ENCODE data around the gene ITGB3. TPM values are rescaled to one million over a fixed set of nuclear protein-coding genes. Genes with fewer than 3 reads are reported as not detected.
A peak's percentile ranks its signal among the peaks of the same experiment; 100 is the strongest.

The ITGB3 gene
- total and polyA plus RNA-seq, 9 of the 15 experiments (the other 6 are each of a cell fraction or from before 2014, with no cell fraction given) = 0.08 to 2.6 (median 0.62) TPM; not detected in 1

DNA sequence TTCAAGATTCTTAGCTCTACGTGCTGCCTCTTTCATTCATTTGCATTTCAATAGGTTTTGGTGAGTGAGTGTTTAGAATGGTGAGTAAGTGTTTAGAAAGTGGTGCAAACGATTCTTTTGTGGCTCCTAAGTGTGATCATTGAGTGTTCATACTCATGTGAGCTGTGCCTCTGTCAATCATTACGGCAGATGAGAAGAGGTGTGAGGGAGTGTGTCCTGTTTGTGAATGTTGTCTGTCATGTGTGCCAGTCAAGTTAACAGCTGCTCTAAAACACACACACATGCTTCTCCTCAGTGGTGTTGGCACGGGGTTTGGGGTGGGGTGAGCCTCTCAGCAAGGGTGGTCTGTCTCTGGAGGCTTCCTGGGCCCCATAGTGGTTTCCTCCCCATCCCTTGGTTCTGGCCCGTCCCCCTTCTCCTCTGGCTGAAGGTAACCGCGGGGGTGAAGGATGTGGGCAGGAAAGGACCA, 33.1 kb upstream of the ITGB3 start:
- H3K9me3 ChIP-seq (replicated peaks; ENCODE audit: control insufficient read depth, insufficient read depth, low read depth, low read length) = peaks cover 24% of the 10 kb centered on the region
- no peak for DNase-seq (ENCODE audit: extremely low read depth in 1 of 4, low spot score in 3 of 4)
- H2AFZ ChIP-seq (ENCODE audit: low read depth, low read length) = no peak overlapping the region
- ChIA-PET CTCF (ENCODE audit: low intra/inter-chr PET ratio) (no interaction called here), POLR2A (interaction anchor here (0.6 to 2.4 kb wide), 3 partner anchors 11 to 197 kb away, joined by 3 to 26 read pairs (median 5); partner anchors contain the start of gene MYL4)
- FAIRE-seq = no peak
- H3K27me3 ChIP-seq (ENCODE audit: control insufficient read depth in 2 of 2, insufficient read depth in 2 of 2, low read length in 2 of 2) = no peaks in the 10 kb centered on the region
- no peak overlapping the region; the same call in 2 of the 3 replicates for H3K27ac ChIP-seq (ENCODE audit: extremely low read depth, low read depth, low read length)
- H3K36me3 ChIP-seq (ENCODE audit: control insufficient read depth, insufficient read depth, low read length) = peaks cover 52% of the 10 kb centered on the region
- peaks cover 31 to 40% of the 10 kb centered on the region in 2 experiments; a peak in 4 of 5 replicates for H3K4me1 ChIP-seq (replicated peaks in 1 of 2; ENCODE audit: control insufficient read depth in 2 of 2, insufficient read depth in 2 of 2, low read length in 2 of 2)
- H3K4me2 ChIP-seq (ENCODE audit: insufficient read depth, low read length) = peak overlapping the region; percentile 83; the same call in 1 of the 2 replicates
- no peaks in the 10 kb centered on the region for H3K9me1 ChIP-seq (ENCODE audit: control insufficient read depth, insufficient read depth, low read length)
- BruUV-seq (replicated peaks) = no TSS peak
- intact Hi-C loops (cut with micrococcal nuclease) = no loop called here
- in situ Hi-C loops (cut with MboI) = loop anchor here (10.0 kb wide), 1 partner anchor 394 kb away; no protein-coding TSS in a partner anchor
- H3K9ac ChIP-seq (ENCODE audit: insufficient read depth in 1 of 2, low read depth in 2 of 2, low read length in 2 of 2) = peak overlapping the region; percentile 45 to 58; a peak in 1 of 4 replicates
- ATAC-seq = no peak
- WGBS (ENCODE audit: insufficient coverage, low coverage, missing lambda C conversion rate) = 75% methylated on average over 7 of the region's 7 CpGs
- TF ChIP-seq SIRT6 (IDR thresholded peaks at IDR 0.05; ENCODE audit: low read depth, low read length) (no peak), TBL1XR1 (IDR thresholded peaks at IDR 0.05; ENCODE audit: low read length in 2 of 2) (no peak), ZNF444 (CRISPR knock-in tag; IDR thresholded peaks at IDR 0.05) (no peak), ZNF507 (tag; conservative IDR thresholded peaks at IDR 0.05) (no peak)
- TF ChIP-seq, protein P1, sequence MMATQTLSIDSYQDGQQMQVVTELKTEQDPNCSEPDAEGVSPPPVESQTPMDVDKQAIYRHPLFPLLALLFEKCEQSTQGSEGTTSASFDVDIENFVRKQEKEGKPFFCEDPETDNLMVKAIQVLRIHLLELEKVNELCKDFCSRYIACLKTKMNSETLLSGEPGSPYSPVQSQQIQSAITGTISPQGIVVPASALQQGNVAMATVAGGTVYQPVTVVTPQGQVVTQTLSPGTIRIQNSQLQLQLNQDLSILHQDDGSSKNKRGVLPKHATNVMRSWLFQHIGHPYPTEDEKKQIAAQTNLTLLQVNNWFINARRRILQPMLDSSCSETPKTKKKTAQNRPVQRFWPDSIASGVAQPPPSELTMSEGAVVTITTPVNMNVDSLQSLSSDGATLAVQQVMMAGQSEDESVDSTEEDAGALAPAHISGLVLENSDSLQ (IDR thresholded peaks at IDR 0.05) = peak; percentile 76
- TF ChIP-seq, protein P2, sequence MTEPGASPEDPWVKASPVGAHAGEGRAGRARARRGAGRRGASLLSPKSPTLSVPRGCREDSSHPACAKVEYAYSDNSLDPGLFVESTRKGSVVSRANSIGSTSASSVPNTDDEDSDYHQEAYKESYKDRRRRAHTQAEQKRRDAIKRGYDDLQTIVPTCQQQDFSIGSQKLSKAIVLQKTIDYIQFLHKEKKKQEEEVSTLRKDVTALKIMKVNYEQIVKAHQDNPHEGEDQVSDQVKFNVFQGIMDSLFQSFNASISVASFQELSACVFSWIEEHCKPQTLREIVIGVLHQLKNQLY (CRISPR knock-in tag; conservative IDR thresholded peaks at IDR 0.05) = no peak
- H3K79me2 ChIP-seq (ENCODE audit: control insufficient read depth, insufficient read depth, low read length) = peaks cover 12% of the 10 kb centered on the region; the same call in 2 of the 3 replicates
- no peaks in the 10 kb centered on the region for H4K20me1 ChIP-seq (replicated peaks; ENCODE audit: control insufficient read depth, insufficient read depth, low read length)
- H3K4me3 ChIP-seq = no peak overlapping the region
